ENCODE results near the gene TMEM214. TPM values are rescaled to one million over a fixed set of nuclear protein-coding genes. Genes with fewer than 3 reads are reported as not detected.

The TMEM214 gene
- total and polyA plus RNA-seq, 2 of the 8 experiments (the other 6 are each of a cell fraction or from before 2014, with no cell fraction given): 49.7 to 71.0 TPM

GRCh38 chr2:27032495-27033252 is at the start of gene TMEM214 (continued):
- TF ChIP-seq CHD1 (IDR thresholded peaks at IDR 0.05; ENCODE audit: low read depth, low read length) (no peak), PHF8 (conservative IDR thresholded peaks at IDR 0.05; ENCODE audit: low read depth, low read length) (peak; percentile 79)

Data from H1 (cell line).